ENCODE data around the gene FAXDC2. TPM values are rescaled to one million over a fixed set of nuclear protein-coding genes. Genes with fewer than 3 reads are reported as not detected.

The FAXDC2 gene

GRCh38 chr5:154771383-154771901 is 79.0 kb downstream of the FAXDC2 start:
- Histone ChIP-seq H3K4me3 (ENCODE audit: low read length) (no peak overlapping the region), H3K9ac (ENCODE audit: low read depth, low read length) (peak overlapping the region; percentile 46), H3K4me2 (ENCODE audit: low read length) (peak overlapping the region; percentile 73), H3K9me3 (replicated peaks; ENCODE audit: low read length) (no peaks in the 10 kb centered on the region), H3K4me1 (ENCODE audit: control insufficient read depth, insufficient read depth, low read length) (peaks cover 30% of the 10 kb centered on the region), H3K27me3 (ENCODE audit: control insufficient read depth, insufficient read depth, low read length) (no peaks in the 10 kb centered on the region), H3K36me3 (ENCODE audit: insufficient read depth, low read length) (no peaks in the 10 kb centered on the region)

- H3K4me1 ChIP-seq (ENCODE audit: control insufficient read depth, insufficient read depth, low read length), result peaks cover 30% of the 10 kb centered on the region
- no peak overlapping the region for H3K4me2 ChIP-seq (ENCODE audit: low read length)
These were observed 80.3 kb downstream of the FAXDC2 start for GRCh38 chr5:154770111-154770510.

More at GRCh38 chr5:154770111-154770510, 80.3 kb downstream of the FAXDC2 start:
- Histone ChIP-seq H3K27me3 (ENCODE audit: control insufficient read depth, insufficient read depth, low read length) (no peaks in the 10 kb centered on the region), H3K9me3 (replicated peaks; ENCODE audit: low read length) (no peaks in the 10 kb centered on the region), H3K36me3 (ENCODE audit: insufficient read depth, low read length) (no peaks in the 10 kb centered on the region), H3K4me3 (ENCODE audit: low read length) (no peak overlapping the region), H3K9ac (ENCODE audit: low read depth, low read length) (no peak overlapping the region)

Small RNAs within 50 kb of the gene (small RNA-seq; reads per million reads assigned to genes)
- gene MIR378H, result not detected
